NCI-H2107 (cell line): ENCODE results near the gene NLK.
A peak's percentile ranks its signal among the peaks of the same experiment; 100 is the strongest.
"Not testable (repeated sequence)": the region's sequence is repeated elsewhere in the genome, so short reads cannot be mapped to it uniquely, and the experiment has no call there.

Source experiments
- DNase-seq: peaks from one replicate; lab custom pipeline; 2025; lab: John Stamatoyannopoulos, UW

NLK gene

GRCh38 chr17:28042657-28042720 is at the start of gene NLK:
Gene NLK, plus strand, starts transcription at chr17:28042677. Its CDS starts 197 bp downstream, at chr17:28042874.
- DNase-seq = no peak

GRCh38 chr17:27993161-27993695 is 49.2 kb upstream of the NLK start:
- no peak for DNase-seq

GRCh38 chr17:27993723-27994310 is 48.7 kb upstream of the NLK start:
- no peak for DNase-seq

GRCh38 chr17:27994586-27994985 is 47.9 kb upstream of the NLK start:
- DNase-seq = no peak

- DNase-seq = no peak
Measured at GRCh38 chr17:27995554-27995953, 46.9 kb upstream of the NLK start.

GRCh38 chr17:27996202-27997043 is 46.1 kb upstream of the NLK start:
- DNase-seq = no peak

GRCh38 chr17:27997044-27997401 is 45.5 kb upstream of the NLK start:
- DNase-seq = no peak

- DNase-seq = no peak
Measured at GRCh38 chr17:27997522-27997921, 45.0 kb upstream of the NLK start.

GRCh38 chr17:28001149-28001548 is 41.3 kb upstream of the NLK start:
- no peak for DNase-seq

- no peak for DNase-seq
Measured at GRCh38 chr17:28004344-28004743, 38.1 kb upstream of the NLK start.

GRCh38 chr17:28007925-28008324 is 34.6 kb upstream of the NLK start:
- DNase-seq = not testable (repeated sequence)

- no peak for DNase-seq
Measured at GRCh38 chr17:28008513-28008912, 34.0 kb upstream of the NLK start.

- DNase-seq = no peak
Measured at GRCh38 chr17:28010406-28010805, 32.1 kb upstream of the NLK start.

- DNase-seq = no peak
Measured at GRCh38 chr17:28018439-28019070, 23.9 kb upstream of the NLK start.

GRCh38 chr17:28020515-28020914 is 22.0 kb upstream of the NLK start:
- DNase-seq = no peak

GRCh38 chr17:28029044-28029443 is 13.4 kb upstream of the NLK start:
- no peak for DNase-seq

GRCh38 chr17:28030386-28030785 is 12.1 kb upstream of the NLK start:
- peak; percentile 9 for DNase-seq

GRCh38 chr17:28031174-28031573 is 11.3 kb upstream of the NLK start:
- DNase-seq = no peak

GRCh38 chr17:28033972-28034714 is 8.3 kb upstream of the NLK start:
- no peak for DNase-seq

GRCh38 chr17:28035452-28035851 is 7.0 kb upstream of the NLK start:
- not testable (repeated sequence) for DNase-seq

GRCh38 chr17:28035884-28036283 is 6.6 kb upstream of the NLK start:
- not testable (repeated sequence) for DNase-seq

- DNase-seq = no peak
Measured at GRCh38 chr17:28038802-28039201, 3.7 kb upstream of the NLK start.

GRCh38 chr17:28039251-28039650 is 3.2 kb upstream of the NLK start:
- no peak for DNase-seq
